Ishikawa (cell line): ENCODE measurements around the gene KLF13.
A peak's percentile ranks its signal among the peaks of the same experiment; 100 is the strongest.

Source experiments
- CEBPB ChIP-seq: IDR thresholded peaks from 2 replicates; pipeline ENCODE4 v1.6.1; 2012
- CREB1 ChIP-seq: IDR thresholded peaks from 2 replicates; pipeline ENCODE4 v1.6.1; 2012; ENCODE audit warnings: low read depth
- EGR1 ChIP-seq: IDR thresholded peaks from 2 replicates; pipeline ENCODE4 v1.6.1; 2012
- EP300 ChIP-seq: IDR thresholded peaks from 2 replicates; pipeline ENCODE4 v1.6.1; 2012; ENCODE audit warnings: borderline replicate concordance
- FOXM1 ChIP-seq: IDR thresholded peaks from 2 replicates; pipeline ENCODE4 v1.6.1; 2012; ENCODE audit warnings: low read depth, borderline replicate concordance
- NFIC ChIP-seq: IDR thresholded peaks from 2 replicates; pipeline ENCODE4 v1.6.1; 2012
- RAD21 ChIP-seq: IDR thresholded peaks from 2 replicates; pipeline ENCODE4 v1.6.1; 2012; ENCODE audit warnings: low read depth
- TAF1 ChIP-seq: IDR thresholded peaks from 2 replicates; pipeline ENCODE4 v1.6.1; 2012; ENCODE audit warnings: low read depth, mild to moderate bottlenecking
- TCF12 ChIP-seq: IDR thresholded peaks from 2 replicates; pipeline ENCODE4 v1.6.1; 2012; ENCODE audit warnings: low read depth
- TEAD4 ChIP-seq: IDR thresholded peaks from 2 replicates; pipeline ENCODE4 v1.6.1; 2012
- YY1 ChIP-seq: IDR thresholded peaks from 2 replicates; pipeline ENCODE4 v1.6.1; 2012; ENCODE audit warnings: low read depth
- ZBTB7A ChIP-seq: IDR thresholded peaks from 2 replicates; pipeline ENCODE4 v1.6.1; 2012; ENCODE audit warnings: low read depth
- TF ChIP-seq, protein P1 (sequence below): IDR thresholded peaks from 2 replicates; pipeline ENCODE4 v1.6.1; 2012; ENCODE audit warnings: low read depth, mild to moderate bottlenecking
- TF ChIP-seq, protein P2 (sequence below): IDR thresholded peaks from 2 replicates; pipeline ENCODE4 v1.6.1; 2012
- TF ChIP-seq, protein P3 (sequence below): IDR thresholded peaks from 2 replicates; pipeline ENCODE4 v1.6.1; 2012

Gene KLF13

DNA sequence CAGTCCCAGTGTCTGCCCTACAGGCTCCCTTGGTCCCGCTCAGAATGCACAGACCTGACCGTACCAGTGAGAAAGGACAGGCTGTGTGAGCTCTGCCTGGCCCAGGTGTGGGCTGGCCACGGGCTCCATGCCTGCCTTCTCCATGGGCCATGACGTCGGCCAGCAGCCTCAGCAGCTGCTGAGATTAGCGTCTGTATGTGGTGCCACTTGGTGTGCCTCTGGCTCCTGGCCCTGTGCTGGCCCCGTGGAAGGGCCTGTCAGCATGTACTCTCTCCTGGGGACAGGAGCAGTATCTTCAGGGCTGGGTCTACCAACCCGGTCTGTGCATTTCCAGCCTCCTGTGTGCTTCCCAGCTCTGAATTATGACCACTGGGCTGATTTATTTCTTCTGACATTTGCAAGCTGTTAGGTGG, 25.7 kb downstream of the KLF13 start:
- TF ChIP-seq TEAD4, result no peak
- TF ChIP-seq, protein P1, sequence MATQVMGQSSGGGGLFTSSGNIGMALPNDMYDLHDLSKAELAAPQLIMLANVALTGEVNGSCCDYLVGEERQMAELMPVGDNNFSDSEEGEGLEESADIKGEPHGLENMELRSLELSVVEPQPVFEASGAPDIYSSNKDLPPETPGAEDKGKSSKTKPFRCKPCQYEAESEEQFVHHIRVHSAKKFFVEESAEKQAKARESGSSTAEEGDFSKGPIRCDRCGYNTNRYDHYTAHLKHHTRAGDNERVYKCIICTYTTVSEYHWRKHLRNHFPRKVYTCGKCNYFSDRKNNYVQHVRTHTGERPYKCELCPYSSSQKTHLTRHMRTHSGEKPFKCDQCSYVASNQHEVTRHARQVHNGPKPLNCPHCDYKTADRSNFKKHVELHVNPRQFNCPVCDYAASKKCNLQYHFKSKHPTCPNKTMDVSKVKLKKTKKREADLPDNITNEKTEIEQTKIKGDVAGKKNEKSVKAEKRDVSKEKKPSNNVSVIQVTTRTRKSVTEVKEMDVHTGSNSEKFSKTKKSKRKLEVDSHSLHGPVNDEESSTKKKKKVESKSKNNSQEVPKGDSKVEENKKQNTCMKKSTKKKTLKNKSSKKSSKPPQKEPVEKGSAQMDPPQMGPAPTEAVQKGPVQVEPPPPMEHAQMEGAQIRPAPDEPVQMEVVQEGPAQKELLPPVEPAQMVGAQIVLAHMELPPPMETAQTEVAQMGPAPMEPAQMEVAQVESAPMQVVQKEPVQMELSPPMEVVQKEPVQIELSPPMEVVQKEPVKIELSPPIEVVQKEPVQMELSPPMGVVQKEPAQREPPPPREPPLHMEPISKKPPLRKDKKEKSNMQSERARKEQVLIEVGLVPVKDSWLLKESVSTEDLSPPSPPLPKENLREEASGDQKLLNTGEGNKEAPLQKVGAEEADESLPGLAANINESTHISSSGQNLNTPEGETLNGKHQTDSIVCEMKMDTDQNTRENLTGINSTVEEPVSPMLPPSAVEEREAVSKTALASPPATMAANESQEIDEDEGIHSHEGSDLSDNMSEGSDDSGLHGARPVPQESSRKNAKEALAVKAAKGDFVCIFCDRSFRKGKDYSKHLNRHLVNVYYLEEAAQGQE, result no peak

DNA sequence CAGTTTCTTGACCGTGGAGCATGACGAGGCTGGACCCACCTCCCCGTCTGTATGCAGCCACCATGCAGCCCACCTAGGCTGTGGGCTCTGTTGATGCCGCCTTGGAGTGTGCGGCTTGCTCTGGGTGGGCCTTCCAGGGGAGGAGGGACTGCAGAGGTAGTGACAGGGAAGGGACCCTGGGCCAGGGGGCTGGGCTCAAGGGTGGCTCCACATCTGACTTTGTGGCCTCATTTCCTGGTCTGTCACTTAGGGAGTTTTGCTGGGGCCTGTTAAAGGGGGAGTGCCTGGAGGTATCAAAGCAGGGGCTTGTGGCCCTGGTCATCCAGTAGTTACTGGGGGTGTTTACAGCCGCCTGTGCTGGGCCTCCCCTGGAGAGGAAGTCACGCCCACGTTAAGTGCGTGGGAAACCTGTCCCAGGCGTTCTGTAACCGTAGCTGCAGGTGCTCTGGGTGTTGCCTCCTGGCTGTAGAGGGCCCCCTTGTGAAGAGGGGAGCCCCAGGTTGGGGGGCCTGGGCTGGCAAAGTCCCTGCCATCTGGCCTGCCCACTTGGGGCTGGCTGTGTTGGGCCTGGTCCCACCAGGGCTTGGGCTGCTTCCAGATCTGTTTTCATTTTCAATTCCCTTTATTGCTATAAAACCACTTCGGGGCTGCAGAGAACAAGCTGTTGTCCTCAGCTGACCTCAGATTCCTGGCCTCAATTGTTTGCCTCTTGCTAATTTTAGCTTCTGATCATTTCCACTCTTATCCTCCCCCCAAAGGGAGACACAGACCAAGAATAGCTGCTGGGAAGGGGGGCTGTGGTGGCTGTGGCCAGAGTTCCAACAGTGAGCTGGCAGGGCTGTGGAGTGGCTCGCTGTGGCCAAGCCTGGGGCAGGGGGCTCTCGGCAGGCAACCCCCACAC, 26.5 kb downstream of the KLF13 start:
- TF ChIP-seq ZBTB7A, result no peak; the same call in 1 of the 2 replicates
- TF ChIP-seq YY1, result no peak
- TF ChIP-seq EGR1, result 0 out of 2 replicates have a peak, but pooled peaks have one; percentile 33
- no peak for TF ChIP-seq NFIC
- TF ChIP-seq, protein P2, sequence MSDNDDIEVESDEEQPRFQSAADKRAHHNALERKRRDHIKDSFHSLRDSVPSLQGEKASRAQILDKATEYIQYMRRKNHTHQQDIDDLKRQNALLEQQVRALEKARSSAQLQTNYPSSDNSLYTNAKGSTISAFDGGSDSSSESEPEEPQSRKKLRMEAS, result no peak
- TF ChIP-seq, protein P3, sequence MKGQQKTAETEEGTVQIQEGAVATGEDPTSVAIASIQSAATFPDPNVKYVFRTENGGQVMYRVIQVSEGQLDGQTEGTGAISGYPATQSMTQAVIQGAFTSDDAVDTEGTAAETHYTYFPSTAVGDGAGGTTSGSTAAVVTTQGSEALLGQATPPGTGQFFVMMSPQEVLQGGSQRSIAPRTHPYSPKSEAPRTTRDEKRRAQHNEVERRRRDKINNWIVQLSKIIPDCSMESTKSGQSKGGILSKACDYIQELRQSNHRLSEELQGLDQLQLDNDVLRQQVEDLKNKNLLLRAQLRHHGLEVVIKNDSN, result no peak

DNA sequence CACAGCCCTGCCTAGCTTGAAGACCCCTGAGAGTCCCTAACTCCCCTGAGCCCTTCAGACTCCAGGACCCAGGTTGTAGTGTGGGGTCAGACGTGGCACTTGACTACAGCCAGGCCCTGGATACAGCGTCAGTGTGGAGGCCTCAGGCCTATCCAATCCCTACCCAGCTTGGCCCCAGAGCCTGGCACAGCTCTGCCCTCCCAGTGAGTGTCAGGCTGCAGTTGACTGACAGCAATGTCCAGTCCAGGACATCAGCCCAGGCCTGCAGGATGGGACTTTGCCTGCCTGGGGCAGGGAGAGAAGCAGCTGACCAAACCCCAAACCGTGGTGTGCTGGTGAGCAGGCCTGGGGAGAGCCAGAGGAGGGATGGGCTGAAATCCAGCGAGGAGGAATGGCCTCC, 27.3 kb downstream of the KLF13 start:
- TF ChIP-seq CREB1 (no peak), RAD21 (no peak), EP300 (no peak), ZBTB7A (no peak), YY1 (no peak), TEAD4 (no peak), FOXM1 (no peak), EGR1 (no peak), CEBPB (no peak), NFIC (no peak), TAF1 (no peak), TCF12 (no peak)
- TF ChIP-seq, protein P2, result no peak
- TF ChIP-seq, protein P1, result no peak
- TF ChIP-seq, protein P3, result no peak

DNA sequence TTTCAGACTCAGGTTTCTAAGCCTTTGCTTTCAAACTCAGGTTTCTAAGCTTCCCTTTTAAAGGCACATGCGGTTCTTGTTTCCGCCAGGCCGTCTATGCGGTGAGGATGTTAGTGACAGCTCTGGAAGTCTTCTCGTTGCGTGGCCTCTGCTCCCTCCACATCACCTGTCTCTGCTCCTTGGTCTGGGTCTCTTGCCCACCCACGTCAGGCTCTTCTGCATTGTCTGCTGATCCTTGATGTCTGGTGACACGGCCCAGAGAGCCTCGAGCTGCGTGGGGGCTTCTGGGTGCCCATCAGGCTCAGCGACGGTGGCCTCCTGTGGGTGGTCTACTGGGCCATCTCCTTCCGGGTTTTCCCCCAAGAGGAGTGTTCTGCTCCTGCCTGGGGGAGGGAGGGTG, 30.5 kb downstream of the KLF13 start:
- no peak for TF ChIP-seq RAD21
- TF ChIP-seq, protein P1, result no peak
- no peak for TF ChIP-seq YY1
- TF ChIP-seq TEAD4, result no peak
- no peak for TF ChIP-seq EP300
- TF ChIP-seq, protein P2, result no peak
- TF ChIP-seq ZBTB7A, result no peak
- TF ChIP-seq EGR1, result no peak
